PC-3 (cell line): ENCODE measurements around the gene ITPRIP. TPM values are rescaled to one million over a fixed set of nuclear protein-coding genes. Genes with fewer than 3 reads are reported as not detected.

Experiments
- ATAC-seq: fragments of 200-7000 bp; cut with Tn5 transposase; 2 replicates; pipeline ENCODE4 v1.9.1; 2020; ENCODE audit warnings: mild to moderate bottlenecking, moderate library complexity
- BruUV-seq: library from RNA; stranded (reverse); fragments of 400-500 nt; replicated peaks from 2 replicates; lab custom pipeline; 2021; lab: Mats Ljungman, UMichigan
- CTCF ChIA-PET: fragments of 300-600 bp; sonication (Branson Sonifier 250); formaldehyde crosslinking; loops from one replicate; lab custom pipeline; 2022; ENCODE audit warnings: antibody characterized with exemption; lab: Charles Lee
- POLR2A ChIA-PET: fragments of 300-600 bp; sonication (Branson Sonifier 250); formaldehyde crosslinking; loops from one replicate; lab custom pipeline; 2022; ENCODE audit warnings: antibody characterized with exemption; ENCODE audit not compliant: unreplicated experiment; lab: Charles Lee
- DNase-seq: peaks from one replicate; pipeline ENCODE4 v3.0.0-alpha.2; 2015
- H2AFZ ChIP-seq: fragments of 300-600 bp; sonication (generic); 2 replicates; pipeline ENCODE4 v1.6.0; 2016; ENCODE audit warnings: antibody characterized with exemption, low read length
- H3F3A ChIP-seq: fragments of 300-600 bp; sonication (generic); one replicate; pipeline ENCODE4 v1.6.0; 2017; ENCODE audit warnings: antibody characterized with exemption, low read length, control low read depth, mild to moderate bottlenecking; ENCODE audit not compliant: unreplicated experiment
- H3K27ac ChIP-seq: fragments of 300-600 bp; sonication (generic); 2 replicates; pipeline ENCODE4 v1.5.1; 2016; ENCODE audit warnings: mild to moderate bottlenecking, low read length
- H3K27me3 ChIP-seq: fragments of 300-600 bp; sonication (generic); 2 replicates; pipeline ENCODE4 v1.6.1; 2016; ENCODE audit warnings: low read length, mixed read lengths
- H3K36me3 ChIP-seq: fragments of 300-600 bp; sonication (generic); 2 replicates; pipeline ENCODE4 v1.6.1; 2016; ENCODE audit warnings: low read depth, mixed run types, low read length, mixed read lengths
- H3K4me1 ChIP-seq: fragments of 300-600 bp; sonication (generic); 2 replicates; pipeline ENCODE4 v1.5.1; 2016; ENCODE audit warnings: low read length; ENCODE audit not compliant: insufficient read depth
- H3K4me2 ChIP-seq: fragments of 300-600 bp; sonication (generic); 2 replicates; pipeline ENCODE4 v1.6.0; 2016; ENCODE audit warnings: low read length
- H3K4me3 ChIP-seq: fragments of 300-600 bp; sonication (generic); 2 replicates; pipeline ENCODE4 v1.5.1; 2016; ENCODE audit warnings: mild to moderate bottlenecking, low read length, mixed read lengths
- H3K79me2 ChIP-seq: fragments of 300-600 bp; sonication (generic); 2 replicates; pipeline ENCODE4 v1.6.1; 2017; ENCODE audit warnings: low read length, mixed read lengths
- H3K9ac ChIP-seq: fragments of 300-600 bp; sonication (generic); 2 replicates; pipeline ENCODE4 v1.6.0; 2016; ENCODE audit warnings: mild to moderate bottlenecking, low read length
- H3K9me2 ChIP-seq: fragments of 300-600 bp; sonication (generic); replicated peaks from 2 replicates; pipeline ENCODE4 v1.6.1; 2016; ENCODE audit warnings: mixed run types, low read length, mixed read lengths
- H3K9me3 ChIP-seq: fragments of 300-600 bp; sonication (generic); 2 replicates; pipeline ENCODE4 v1.6.1; 2016; ENCODE audit warnings: low read length, mixed read lengths
- H4K20me1 ChIP-seq: fragments of 300-600 bp; sonication (generic); 2 replicates; pipeline ENCODE4 v1.6.1; 2016; ENCODE audit warnings: low read length, mixed read lengths
- EZH2 ChIP-seq: fragments of 300-600 bp; sonication (generic); IDR thresholded peaks from one replicate; pipeline ENCODE4 v1.6.1; 2017; ENCODE audit warnings: antibody characterized with exemption, mild to moderate bottlenecking, low read length; ENCODE audit not compliant: unreplicated experiment
- EZH2phosphoT487 ChIP-seq: fragments of 300-600 bp; sonication (generic); IDR thresholded peaks from 2 replicates; pipeline ENCODE4 v1.6.1; 2018; ENCODE audit warnings: mild to moderate bottlenecking, antibody characterized with exemption, low read length, borderline replicate concordance
- intact Hi-C: fragments of 100-400 bp; cut with micrococcal nuclease; formaldehyde crosslinking; loops from 2 replicates; pipeline ENCODE4 v1.9.0; 2023
- total RNA-seq: library from RNA; depleted of rRNA; stranded (reverse); fragments of >200 nt; gene quantifications from 2 replicates; pipeline ENCODE4 v1.2.3, GENCODE V29; 2014
- TF ChIP-seq, protein P1 (sequence below): fragments of 300-600 bp; sonication (generic); conservative IDR thresholded peaks from 2 replicates; pipeline ENCODE4 v1.5.1; 2017; ENCODE audit warnings: antibody characterized with exemption, low read depth, mild to moderate bottlenecking, low read length

ITPRIP gene
- total RNA-seq, 1 experiment from 2014 or later = 7.0 TPM

- ChIA-PET POLR2A (no interaction called here), CTCF (interaction anchor here (0.5 to 1.1 kb wide), 2 partner anchors 26 to 270 kb away, joined by 4 to 10 read pairs; no protein-coding TSS in a partner anchor)
- Histone ChIP-seq H3K27me3 (no peaks in the 10 kb centered on the region), H3K9me3 (no peaks in the 10 kb centered on the region), H3K9me2 (no peaks in the 10 kb centered on the region), H3K9ac (peak overlapping the region; percentile 88), H4K20me1 (no peaks in the 10 kb centered on the region), H3F3A (no peaks in the 10 kb centered on the region), H3K4me2 (peak overlapping the region; percentile 64), H3K4me3 (no peak overlapping the region), H3K4me1 (peaks cover 23% of the 10 kb centered on the region), H3K79me2 (no peaks in the 10 kb centered on the region), H3K36me3 (no peaks in the 10 kb centered on the region), H2AFZ (no peak overlapping the region), H3K27ac (peak overlapping the region; percentile 94)
- intact Hi-C loops = no loop called here
- BruUV-seq = no TSS peak
- TF ChIP-seq, protein P1, sequence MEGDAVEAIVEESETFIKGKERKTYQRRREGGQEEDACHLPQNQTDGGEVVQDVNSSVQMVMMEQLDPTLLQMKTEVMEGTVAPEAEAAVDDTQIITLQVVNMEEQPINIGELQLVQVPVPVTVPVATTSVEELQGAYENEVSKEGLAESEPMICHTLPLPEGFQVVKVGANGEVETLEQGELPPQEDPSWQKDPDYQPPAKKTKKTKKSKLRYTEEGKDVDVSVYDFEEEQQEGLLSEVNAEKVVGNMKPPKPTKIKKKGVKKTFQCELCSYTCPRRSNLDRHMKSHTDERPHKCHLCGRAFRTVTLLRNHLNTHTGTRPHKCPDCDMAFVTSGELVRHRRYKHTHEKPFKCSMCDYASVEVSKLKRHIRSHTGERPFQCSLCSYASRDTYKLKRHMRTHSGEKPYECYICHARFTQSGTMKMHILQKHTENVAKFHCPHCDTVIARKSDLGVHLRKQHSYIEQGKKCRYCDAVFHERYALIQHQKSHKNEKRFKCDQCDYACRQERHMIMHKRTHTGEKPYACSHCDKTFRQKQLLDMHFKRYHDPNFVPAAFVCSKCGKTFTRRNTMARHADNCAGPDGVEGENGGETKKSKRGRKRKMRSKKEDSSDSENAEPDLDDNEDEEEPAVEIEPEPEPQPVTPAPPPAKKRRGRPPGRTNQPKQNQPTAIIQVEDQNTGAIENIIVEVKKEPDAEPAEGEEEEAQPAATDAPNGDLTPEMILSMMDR = no peak
- no peak for TF ChIP-seq EZH2phosphoT487
- no peak for TF ChIP-seq EZH2
- peak; percentile 20 for ATAC-seq
- peak; percentile 31 for DNase-seq
Observed at GRCh38 chr10:104300002-104300735, 38.1 kb downstream of the ITPRIP start.

- intact Hi-C loops = no loop called here
- no peak for ATAC-seq
- H3K4me2 ChIP-seq = no peak overlapping the region
Observed at GRCh38 chr10:104299031-104299904, 39.0 kb downstream of the ITPRIP start.

More at GRCh38 chr10:104299031-104299904, 39.0 kb downstream of the ITPRIP start:
- TF ChIP-seq EZH2 (no peak), EZH2phosphoT487 (no peak)
- TF ChIP-seq, protein P1 = no peak
- Histone ChIP-seq H2AFZ (no peak overlapping the region), H3K79me2 (no peaks in the 10 kb centered on the region), H3K9ac (peak overlapping the region; percentile 64), H3K27ac (peak overlapping the region; percentile 62), H3K36me3 (no peaks in the 10 kb centered on the region), H3F3A (no peaks in the 10 kb centered on the region), H3K4me1 (peaks cover 15% of the 10 kb centered on the region), H3K9me3 (no peaks in the 10 kb centered on the region), H4K20me1 (no peaks in the 10 kb centered on the region), H3K9me2 (no peaks in the 10 kb centered on the region), H3K4me3 (no peak overlapping the region), H3K27me3 (no peaks in the 10 kb centered on the region)
- DNase-seq = no peak
- BruUV-seq = no TSS peak
- ChIA-PET CTCF (no interaction called here), POLR2A (no interaction called here)
